Prostate gland (tissue), 2 donors: ENCODE data around the gene SPEN. TPM values are rescaled to one million over a fixed set of nuclear protein-coding genes. Genes with fewer than 3 reads are reported as not detected.
"Not testable (repeated sequence)": the region's sequence is repeated elsewhere in the genome, so short reads cannot be mapped to it uniquely, and the experiment has no call there.

Experiments used
- DNase-seq: peaks from one replicate; pipeline ENCODE4 v3.0.0-alpha.2; 2019; ENCODE audit warnings: low spot score
- H3K27ac ChIP-seq, 2 donors: fragments of 200-600 bp; sonication (generic); 2 replicates each; pipeline ENCODE4 v1.5.1; 2017 to 2019
- H3K27me3 ChIP-seq: fragments of 200-600 bp; sonication (generic); replicated peaks from 2 replicates; pipeline ENCODE4 v1.5.1; 2019; ENCODE audit not compliant: insufficient read depth
- H3K36me3 ChIP-seq, 2 donors: fragments of 200-600 bp; sonication (generic); 1 replicate in 1 of 2; 2 replicates in 1 of 2; pipeline versions ENCODE4 v1.5.1 to v1.8.1; 2017 to 2019
- H3K4me1 ChIP-seq: fragments of 200-600 bp; sonication (generic); replicated peaks from 2 replicates; pipeline ENCODE4 v1.5.1; 2019
- H3K4me3 ChIP-seq, 2 donors: fragments of 200-600 bp; sonication (generic); 2 replicates each; pipeline ENCODE4 v1.5.1; 2017 to 2019
- H3K9me3 ChIP-seq: fragments of 200-600 bp; sonication (generic); 2 replicates; pipeline ENCODE4 v1.5.1; 2017
- CTCF ChIP-seq, 4 experiments: fragments of 200-600 bp in 2 of 4; fragments of 450-650 bp in 2 of 4; sonication (generic) in 2 of 4; IDR thresholded peaks; 1 replicate in 3 of 4; 2 replicates in 1 of 4; pipeline ENCODE4 v1.5.1; 2016 to 2019; ENCODE audit warnings: antibody characterized with exemption in 4 of 4, mild to moderate bottlenecking in 2 of 4, moderate library complexity in 2 of 4
- POLR2A ChIP-seq: fragments of 450-650 bp; IDR thresholded peaks from one replicate; pipeline ENCODE4 v1.6.1; 2016; ENCODE audit warnings: antibody characterized with exemption, mild to moderate bottlenecking
- POLR2AphosphoS5 ChIP-seq: sonication (generic); formaldehyde crosslinking; IDR thresholded peaks from one replicate; pipeline ENCODE4 v1.6.1; 2017; ENCODE audit warnings: antibody characterized with exemption
- WGBS: methylation state at CpG from one replicate; pipeline ENCODE4 v1.1.5; 2018; 5-methylcytosine and 5-hydroxymethylcytosine counted together
- intact Hi-C: fragments of 100-400 bp; cut with DNase I; formaldehyde crosslinking; loops from one replicate; pipeline ENCODE4 v1.14.2; 2022
- total RNA-seq, 2 donors: library from RNA; depleted of rRNA; stranded (reverse); fragments of >200 nt; gene quantifications; one replicate each; pipeline ENCODE4 v1.1.0, GENCODE V29; 2016

SPEN gene
- total RNA-seq, 2 donors from 2014 or later: 31.9 to 48.3 TPM

- no peaks in the 10 kb centered on the region for H3K9me3 ChIP-seq
- no peaks in the 10 kb centered on the region for H3K27me3 ChIP-seq
- H3K4me1 ChIP-seq: peaks cover 3% of the 10 kb centered on the region
- no peak overlapping the region for H3K4me3 ChIP-seq
- no peak for TF ChIP-seq POLR2A
- no peak for TF ChIP-seq CTCF (IDR thresholded peaks at IDR 0.05)
- no peak for TF ChIP-seq POLR2AphosphoS5
- no peak for DNase-seq
- H3K27ac ChIP-seq: no peak overlapping the region
- peaks cover 0 to 8% of the 10 kb centered on the region in 2 donors for H3K36me3 ChIP-seq
- intact Hi-C loops: no loop called here
- WGBS: 83% methylated on average over 7 of the region's 7 CpGs
These were observed 69.4 kb downstream of the SPEN start for GRCh38 chr1:15916916-15917315.

GRCh38 chr1:15918962-15919715, 71.6 kb downstream of the SPEN start:
- no peaks in the 10 kb centered on the region for H3K9me3 ChIP-seq
- H3K27me3 ChIP-seq: no peaks in the 10 kb centered on the region
- DNase-seq: no peak
- H3K36me3 ChIP-seq: peaks cover 0 to 17% of the 10 kb centered on the region in 2 donors
- TF ChIP-seq POLR2A (no peak), POLR2AphosphoS5 (no peak), CTCF (IDR thresholded peaks at IDR 0.05) (no peak)
- H3K27ac ChIP-seq: no peak overlapping the region
- intact Hi-C loops: no loop called here
- no peaks in the 10 kb centered on the region for H3K4me1 ChIP-seq
- 80% methylated on average over 11 of the region's 11 CpGs for WGBS
- H3K4me3 ChIP-seq: no peak overlapping the region

- H3K4me1 ChIP-seq: no peaks in the 10 kb centered on the region
- no peak overlapping the region for H3K4me3 ChIP-seq
- H3K36me3 ChIP-seq: peaks cover 0 to 23% of the 10 kb centered on the region in 2 donors
- no peak for DNase-seq
- H3K27me3 ChIP-seq: no peaks in the 10 kb centered on the region
- H3K27ac ChIP-seq: no peak overlapping the region
- H3K9me3 ChIP-seq: no peaks in the 10 kb centered on the region
- TF ChIP-seq POLR2AphosphoS5: no peak
- 86% methylated on average over 2 of the region's 2 CpGs for WGBS
- intact Hi-C loops: no loop called here
These were observed 75.7 kb downstream of the SPEN start for GRCh38 chr1:15923241-15923640.

- H3K27ac ChIP-seq, H3K4me1 ChIP-seq, H3K27me3 ChIP-seq, intact Hi-C loops, H3K9me3 ChIP-seq, DNase-seq, H3K4me3 ChIP-seq: not testable (repeated sequence)
- peaks cover 0 to 16% of the 10 kb centered on the region in 2 donors for H3K36me3 ChIP-seq
- 88% methylated on average over 8 of the region's 8 CpGs for WGBS
These were observed 78.9 kb downstream of the SPEN start for GRCh38 chr1:15926448-15926847.

- TF ChIP-seq CTCF (IDR thresholded peaks at IDR 0.05) (no peak), POLR2AphosphoS5 (no peak), POLR2A (no peak)
- WGBS: 85% methylated on average over 17 of the region's 17 CpGs
- H3K27ac ChIP-seq: no peak overlapping the region
- intact Hi-C loops: no loop called here
- peaks cover 4 to 6% of the 10 kb centered on the region in 2 donors for H3K36me3 ChIP-seq
- H3K4me1 ChIP-seq: no peaks in the 10 kb centered on the region
- H3K4me3 ChIP-seq: no peak overlapping the region
- no peaks in the 10 kb centered on the region for H3K27me3 ChIP-seq
- no peak for DNase-seq
- no peaks in the 10 kb centered on the region for H3K9me3 ChIP-seq
These were observed 81.8 kb downstream of the SPEN start for GRCh38 chr1:15928971-15929965.
